Liver (tissue), 9 donors: Measurements from ENCODE around the gene FGF10. TPM values are rescaled to one million over a fixed set of nuclear protein-coding genes. Genes with fewer than 3 reads are reported as not detected.

Experiments used
- DNase-seq: peaks from one replicate; pipeline ENCODE4 v3.0.0-alpha.2; 2017; ENCODE audit warnings: low spot score
- H3K27ac ChIP-seq, 2 donors: one replicate each; pipeline ENCODE4 v1.7.0; 2013; ENCODE audit warnings: inconsistent platforms in 2 of 2, low read length in 2 of 2, control low read depth in 1 of 2, low read depth in 1 of 2, mild to moderate bottlenecking in 1 of 2
- H3K27me3 ChIP-seq, 4 donors: one replicate each; pipeline versions ENCODE4 v1.6.1 to v1.7.0; 2013; ENCODE audit warnings: low read length in 3 of 4, inconsistent platforms in 1 of 4, mild to moderate bottlenecking in 1 of 4, moderate library complexity in 1 of 4; ENCODE audit not compliant: control insufficient read depth in 4 of 4, insufficient read depth in 4 of 4
- H3K36me3 ChIP-seq, 4 donors: one replicate each; pipeline versions ENCODE4 v1.6.1 to v1.7.0; 2013; ENCODE audit warnings: low read length in 3 of 4, mild to moderate bottlenecking in 3 of 4, low read depth in 1 of 4, moderate library complexity in 1 of 4; ENCODE audit not compliant: control insufficient read depth in 4 of 4, insufficient read depth in 3 of 4
- H3K4me1 ChIP-seq, 4 donors: one replicate each; pipeline versions ENCODE4 v1.6.1 to v1.7.0; 2013; ENCODE audit warnings: low read length in 3 of 4, mild to moderate bottlenecking in 3 of 4, moderate library complexity in 1 of 4; ENCODE audit not compliant: control insufficient read depth in 4 of 4, insufficient read depth in 4 of 4
- H3K4me3 ChIP-seq, 3 donors: one replicate each; pipeline versions ENCODE4 v1.6.1 to v1.7.0; 2013; ENCODE audit warnings: low read length in 3 of 3, control low read depth in 1 of 3, low read depth in 1 of 3, mild to moderate bottlenecking in 1 of 3
- H3K9ac ChIP-seq, 2 donors: one replicate each; pipeline ENCODE4 v1.7.0; 2013; ENCODE audit warnings: low read length in 2 of 2, mild to moderate bottlenecking in 2 of 2, moderate library complexity in 2 of 2, control low read depth in 1 of 2, low read depth in 1 of 2
- H3K9me3 ChIP-seq, 4 donors: one replicate each; pipeline versions ENCODE4 v1.6.1 to v1.7.0; 2013; ENCODE audit warnings: low read length in 3 of 4; ENCODE audit not compliant: control insufficient read depth in 4 of 4
- ATF3 ChIP-seq: IDR thresholded peaks from 2 replicates; pipeline ENCODE4 v1.6.1; 2016; ENCODE audit warnings: antibody characterized with exemption
- EGR1 ChIP-seq, 2 donors: IDR thresholded peaks; 2 replicates each; pipeline ENCODE4 v1.6.1; 2016 to 2018; ENCODE audit warnings: antibody characterized with exemption in 2 of 2, low read depth in 2 of 2
- FOXA1 ChIP-seq: IDR thresholded peaks from 2 replicates; pipeline ENCODE4 v1.6.1; 2016; ENCODE audit warnings: antibody characterized with exemption
- FOXA2 ChIP-seq: IDR thresholded peaks from 2 replicates; pipeline ENCODE4 v1.6.1; 2016; ENCODE audit warnings: antibody characterized with exemption
- GABPA ChIP-seq, 2 donors: IDR thresholded peaks in 1 of 2; conservative IDR thresholded peaks in 1 of 2; 2 replicates each; pipeline ENCODE4 v1.6.1; 2016; ENCODE audit warnings: antibody characterized with exemption in 2 of 2, mild to moderate bottlenecking in 1 of 2, moderate library complexity in 1 of 2
- HNF4A ChIP-seq, 2 donors: conservative IDR thresholded peaks; 2 replicates each; pipeline ENCODE4 v1.6.1; 2016; ENCODE audit warnings: antibody characterized with exemption in 2 of 2, mild to moderate bottlenecking in 2 of 2
- HNF4G ChIP-seq: IDR thresholded peaks from 2 replicates; pipeline ENCODE4 v1.6.1; 2016; ENCODE audit warnings: antibody characterized with exemption
- JUND ChIP-seq, 2 donors: IDR thresholded peaks; 2 replicates each; pipeline ENCODE4 v1.6.1; 2016; ENCODE audit warnings: antibody characterized with exemption in 2 of 2
- MAX ChIP-seq: IDR thresholded peaks from 2 replicates; pipeline ENCODE4 v1.6.1; 2016; ENCODE audit warnings: antibody characterized with exemption
- NR2F2 ChIP-seq: IDR thresholded peaks from 2 replicates; pipeline ENCODE4 v1.6.1; 2016; ENCODE audit warnings: antibody characterized with exemption
- RAD21 ChIP-seq, 2 donors: IDR thresholded peaks; 2 replicates each; pipeline ENCODE4 v1.6.1; 2016; ENCODE audit warnings: antibody characterized with exemption in 2 of 2, mild to moderate bottlenecking in 2 of 2
- REST ChIP-seq: IDR thresholded peaks from 2 replicates; pipeline ENCODE4 v1.6.1; 2016; ENCODE audit warnings: antibody characterized with exemption, mild to moderate bottlenecking
- RXRA ChIP-seq, 2 donors: IDR thresholded peaks; 2 replicates each; pipeline ENCODE4 v1.6.1; 2017 to 2018; ENCODE audit warnings: antibody characterized with exemption in 2 of 2, mild to moderate bottlenecking in 1 of 2
- SP1 ChIP-seq: IDR thresholded peaks from 2 replicates; pipeline ENCODE4 v1.6.1; 2018; ENCODE audit warnings: antibody characterized with exemption, mild to moderate bottlenecking
- TAF1 ChIP-seq: conservative IDR thresholded peaks from 2 replicates; pipeline ENCODE4 v1.6.1; 2016; ENCODE audit warnings: antibody characterized with exemption, mild to moderate bottlenecking
- YY1 ChIP-seq: IDR thresholded peaks from 2 replicates; pipeline ENCODE4 v1.6.1; 2016; ENCODE audit warnings: antibody characterized with exemption, mild to moderate bottlenecking
- WGBS: extraction: QIAGEN DNeasy Blood & Tissue Kit; methylation state at CpG from one replicate; pipeline ENCODE4 v1.1.7; 2013; 5-methylcytosine and 5-hydroxymethylcytosine counted together
- polyA plus RNA-seq, 2 donors: library from polyadenylated mRNA; stranded (reverse) in 1 of 2; unstranded in 1 of 2; fragments of 200-250 nt in 1 of 2; fragments of >200 nt in 1 of 2; fragmentation: Nextera tagmentation in 1 of 2; extraction: Ambion mirVana in 1 of 2; gene quantifications; one replicate each; pipeline versions ENCODE4 v1.2.1 to v1.2.3, GENCODE V29; 2013 to 2015
- total RNA-seq, 2 donors: library from RNA; depleted of rRNA; stranded (reverse); fragments of >200 nt; gene quantifications; one replicate each; pipeline ENCODE4 v1.2.3, GENCODE V29; 2014
- TF ChIP-seq, protein P1 (sequence below): fragments of 150-350 bp; IDR thresholded peaks from 2 replicates; pipeline ENCODE4 v1.5.1; 2017; ENCODE audit warnings: improper control_type of control experiment, low read depth, low read length; ENCODE audit not compliant: missing input control
- TF ChIP-seq, protein P2 (sequence below): IDR thresholded peaks from 2 replicates; pipeline ENCODE4 v1.6.1; 2016; ENCODE audit warnings: antibody characterized with exemption
- donor health status: healthy.
- donor health status: healthy.
- donor health status: healthy.
- donor health status: healthy.
- donor health status: healthy.

FGF10 gene
- total and polyA plus RNA-seq, 4 donors: 0.12 to 0.61 (median 0.25) TPM; not detected in 1

DNA sequence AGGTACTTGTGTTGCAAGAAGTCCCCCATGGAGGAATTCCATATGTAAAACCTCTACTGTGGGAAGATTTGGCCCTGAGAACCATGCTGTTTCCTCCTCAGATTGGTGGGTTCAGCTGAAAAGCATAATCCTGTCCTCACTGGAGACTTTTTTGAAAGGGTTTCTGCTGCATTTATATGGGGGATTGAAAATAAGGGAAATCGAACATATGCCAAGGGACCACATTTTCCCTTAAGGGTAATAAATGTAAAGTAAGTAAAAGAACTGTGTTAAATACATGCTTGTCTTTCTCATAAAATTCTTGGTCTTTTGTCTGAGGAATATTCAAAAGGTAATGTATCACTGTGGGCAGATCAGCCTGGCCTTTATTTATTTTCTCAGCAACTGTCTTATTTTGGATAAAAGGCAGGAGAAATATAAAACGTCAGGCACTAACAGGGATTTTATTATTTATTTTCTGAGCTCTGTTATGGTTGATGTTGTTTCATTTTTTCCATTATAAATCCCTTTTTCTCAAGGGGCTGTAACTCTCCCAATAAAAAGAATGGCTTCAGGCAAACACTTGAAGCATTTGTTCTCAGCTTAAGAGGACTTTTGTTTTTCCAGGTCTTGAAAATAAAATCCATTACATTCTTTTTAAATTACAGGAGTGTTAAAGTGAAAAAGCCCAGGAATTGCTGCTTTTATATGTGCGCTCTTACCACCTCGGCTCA is 131.4 kb downstream of the FGF10 start:
- Histone ChIP-seq H3K36me3 (no peaks in the 10 kb centered on the region), H3K27ac (no peak overlapping the region), H3K27me3 (no peaks in the 10 kb centered on the region), H3K9me3 (no peaks in the 10 kb centered on the region), H3K4me1 (no peaks in the 10 kb centered on the region), H3K9ac (no peak overlapping the region), H3K4me3 (no peak overlapping the region)
- no peak for TF ChIP-seq EGR1 (IDR thresholded peaks at IDR 0.05; ENCODE audit: low read depth in 2 of 2)
- TF ChIP-seq MAX: no peak
- TF ChIP-seq YY1: no peak
- no peak for TF ChIP-seq REST
- no peak for TF ChIP-seq NR2F2
- TF ChIP-seq, protein P1, sequence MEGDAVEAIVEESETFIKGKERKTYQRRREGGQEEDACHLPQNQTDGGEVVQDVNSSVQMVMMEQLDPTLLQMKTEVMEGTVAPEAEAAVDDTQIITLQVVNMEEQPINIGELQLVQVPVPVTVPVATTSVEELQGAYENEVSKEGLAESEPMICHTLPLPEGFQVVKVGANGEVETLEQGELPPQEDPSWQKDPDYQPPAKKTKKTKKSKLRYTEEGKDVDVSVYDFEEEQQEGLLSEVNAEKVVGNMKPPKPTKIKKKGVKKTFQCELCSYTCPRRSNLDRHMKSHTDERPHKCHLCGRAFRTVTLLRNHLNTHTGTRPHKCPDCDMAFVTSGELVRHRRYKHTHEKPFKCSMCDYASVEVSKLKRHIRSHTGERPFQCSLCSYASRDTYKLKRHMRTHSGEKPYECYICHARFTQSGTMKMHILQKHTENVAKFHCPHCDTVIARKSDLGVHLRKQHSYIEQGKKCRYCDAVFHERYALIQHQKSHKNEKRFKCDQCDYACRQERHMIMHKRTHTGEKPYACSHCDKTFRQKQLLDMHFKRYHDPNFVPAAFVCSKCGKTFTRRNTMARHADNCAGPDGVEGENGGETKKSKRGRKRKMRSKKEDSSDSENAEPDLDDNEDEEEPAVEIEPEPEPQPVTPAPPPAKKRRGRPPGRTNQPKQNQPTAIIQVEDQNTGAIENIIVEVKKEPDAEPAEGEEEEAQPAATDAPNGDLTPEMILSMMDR: no peak
- no peak for TF ChIP-seq HNF4A (conservative IDR thresholded peaks at IDR 0.05)
- TF ChIP-seq RAD21 (IDR thresholded peaks at IDR 0.05): no peak
- no peak for TF ChIP-seq ATF3
- TF ChIP-seq, protein P2, sequence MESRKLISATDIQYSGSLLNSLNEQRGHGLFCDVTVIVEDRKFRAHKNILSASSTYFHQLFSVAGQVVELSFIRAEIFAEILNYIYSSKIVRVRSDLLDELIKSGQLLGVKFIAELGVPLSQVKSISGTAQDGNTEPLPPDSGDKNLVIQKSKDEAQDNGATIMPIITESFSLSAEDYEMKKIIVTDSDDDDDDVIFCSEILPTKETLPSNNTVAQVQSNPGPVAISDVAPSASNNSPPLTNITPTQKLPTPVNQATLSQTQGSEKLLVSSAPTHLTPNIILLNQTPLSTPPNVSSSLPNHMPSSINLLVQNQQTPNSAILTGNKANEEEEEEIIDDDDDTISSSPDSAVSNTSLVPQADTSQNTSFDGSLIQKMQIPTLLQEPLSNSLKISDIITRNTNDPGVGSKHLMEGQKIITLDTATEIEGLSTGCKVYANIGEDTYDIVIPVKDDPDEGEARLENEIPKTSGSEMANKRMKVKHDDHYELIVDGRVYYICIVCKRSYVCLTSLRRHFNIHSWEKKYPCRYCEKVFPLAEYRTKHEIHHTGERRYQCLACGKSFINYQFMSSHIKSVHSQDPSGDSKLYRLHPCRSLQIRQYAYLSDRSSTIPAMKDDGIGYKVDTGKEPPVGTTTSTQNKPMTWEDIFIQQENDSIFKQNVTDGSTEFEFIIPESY: no peak
- no peak for TF ChIP-seq JUND (IDR thresholded peaks at IDR 0.05)
- TF ChIP-seq FOXA2: no peak
- no peak for TF ChIP-seq HNF4G
- no peak for TF ChIP-seq SP1
- TF ChIP-seq GABPA (IDR thresholded peaks at IDR 0.05 in 1 of 2, conservative IDR thresholded peaks at IDR 0.05 in 1 of 2): no peak
- TF ChIP-seq TAF1: no peak
- TF ChIP-seq FOXA1: no peak
- TF ChIP-seq RXRA (IDR thresholded peaks at IDR 0.05): no peak
- WGBS: 76% methylated on average over 4 of the region's 4 CpGs
- DNase-seq: no peak
